BLaER1 (cell line): Measurements from ENCODE around the gene MBNL2.
A peak's percentile ranks its signal among the peaks of the same experiment; 100 is the strongest.

Source experiments
- H3K27ac ChIP-seq: shearing (Covaris generic); formaldehyde crosslinking; 2 replicates; pipeline ENCODE4 v1.8.1; 2022
- H3K27me3 ChIP-seq: shearing (Covaris generic); formaldehyde crosslinking; 2 replicates; pipeline ENCODE4 v1.8.1; 2022
- H3K36me3 ChIP-seq: shearing (Covaris generic); formaldehyde crosslinking; 2 replicates; pipeline ENCODE4 v1.8.1; 2022
- H3K4me1 ChIP-seq: shearing (Covaris generic); formaldehyde crosslinking; 2 replicates; pipeline ENCODE4 v1.8.1; 2022
- H3K4me2 ChIP-seq: shearing (Covaris generic); formaldehyde crosslinking; 2 replicates; pipeline ENCODE4 v1.8.1; 2022
- H3K4me3 ChIP-seq: shearing (Covaris generic); formaldehyde crosslinking; 2 replicates; pipeline ENCODE4 v1.8.1; 2022
- H3K9ac ChIP-seq: shearing (Covaris generic); formaldehyde crosslinking; 2 replicates; pipeline ENCODE4 v1.8.1; 2022
- H3K9me3 ChIP-seq: shearing (Covaris generic); formaldehyde crosslinking; 2 replicates; pipeline ENCODE4 v1.8.1; 2022
- H4K20me1 ChIP-seq: shearing (Covaris generic); formaldehyde crosslinking; 2 replicates; pipeline ENCODE4 v1.8.1; 2022
- Cebpa-rat ChIP-seq: shearing (Covaris generic); IDR thresholded peaks from 2 replicates; pipeline ENCODE4 v1.8.1; 2022

The MBNL2 gene

GRCh38 chr13:97257228-97257755 is 35.2 kb downstream of the MBNL2 start:
- Histone ChIP-seq H3K4me1 (peaks cover 24% of the 10 kb centered on the region), H3K27ac (no peak overlapping the region), H3K4me3 (no peak overlapping the region)

GRCh38 chr13:97257800-97258799 is 36.0 kb downstream of the MBNL2 start:
- Histone ChIP-seq H3K36me3 (peaks cover 37% of the 10 kb centered on the region), H3K9ac (no peak overlapping the region), H3K4me1 (peaks cover 19% of the 10 kb centered on the region), H3K27ac (no peak overlapping the region), H3K4me2 (no peak overlapping the region), H3K9me3 (peaks cover 13% of the 10 kb centered on the region), H3K27me3 (no peaks in the 10 kb centered on the region), H4K20me1 (peaks cover 60% of the 10 kb centered on the region; the same call in 1 of the 2 replicates), H3K4me3 (no peak overlapping the region)
- TF ChIP-seq Cebpa-rat: no peak

More at GRCh38 chr13:97257228-97257755, 35.2 kb downstream of the MBNL2 start:
- Histone ChIP-seq H3K9ac (no peak overlapping the region), H4K20me1 (peaks cover 53% of the 10 kb centered on the region; the same call in 1 of the 2 replicates), H3K36me3 (peaks cover 36% of the 10 kb centered on the region), H3K4me2 (no peak overlapping the region), H3K9me3 (peaks cover 13% of the 10 kb centered on the region), H3K27me3 (no peaks in the 10 kb centered on the region)
- no peak for TF ChIP-seq Cebpa-rat

- H3K9me3 ChIP-seq: peaks cover 13% of the 10 kb centered on the region
- no peak overlapping the region for H3K9ac ChIP-seq
- peaks cover 19% of the 10 kb centered on the region for H3K4me1 ChIP-seq
- H3K27ac ChIP-seq: no peak overlapping the region
- peaks cover 60% of the 10 kb centered on the region; the same call in 1 of the 2 replicates for H4K20me1 ChIP-seq
- no peak for TF ChIP-seq Cebpa-rat
- H3K4me2 ChIP-seq: no peak overlapping the region
- no peaks in the 10 kb centered on the region for H3K27me3 ChIP-seq
- H3K36me3 ChIP-seq: peaks cover 42% of the 10 kb centered on the region
- H3K4me3 ChIP-seq: no peak overlapping the region
Observed at GRCh38 chr13:97258801-97259200, 36.7 kb downstream of the MBNL2 start.

GRCh38 chr13:97259410-97259797 is 37.3 kb downstream of the MBNL2 start:
- H3K27ac ChIP-seq: no peak overlapping the region
- H3K4me2 ChIP-seq: no peak overlapping the region
- no peak for TF ChIP-seq Cebpa-rat

DNA sequence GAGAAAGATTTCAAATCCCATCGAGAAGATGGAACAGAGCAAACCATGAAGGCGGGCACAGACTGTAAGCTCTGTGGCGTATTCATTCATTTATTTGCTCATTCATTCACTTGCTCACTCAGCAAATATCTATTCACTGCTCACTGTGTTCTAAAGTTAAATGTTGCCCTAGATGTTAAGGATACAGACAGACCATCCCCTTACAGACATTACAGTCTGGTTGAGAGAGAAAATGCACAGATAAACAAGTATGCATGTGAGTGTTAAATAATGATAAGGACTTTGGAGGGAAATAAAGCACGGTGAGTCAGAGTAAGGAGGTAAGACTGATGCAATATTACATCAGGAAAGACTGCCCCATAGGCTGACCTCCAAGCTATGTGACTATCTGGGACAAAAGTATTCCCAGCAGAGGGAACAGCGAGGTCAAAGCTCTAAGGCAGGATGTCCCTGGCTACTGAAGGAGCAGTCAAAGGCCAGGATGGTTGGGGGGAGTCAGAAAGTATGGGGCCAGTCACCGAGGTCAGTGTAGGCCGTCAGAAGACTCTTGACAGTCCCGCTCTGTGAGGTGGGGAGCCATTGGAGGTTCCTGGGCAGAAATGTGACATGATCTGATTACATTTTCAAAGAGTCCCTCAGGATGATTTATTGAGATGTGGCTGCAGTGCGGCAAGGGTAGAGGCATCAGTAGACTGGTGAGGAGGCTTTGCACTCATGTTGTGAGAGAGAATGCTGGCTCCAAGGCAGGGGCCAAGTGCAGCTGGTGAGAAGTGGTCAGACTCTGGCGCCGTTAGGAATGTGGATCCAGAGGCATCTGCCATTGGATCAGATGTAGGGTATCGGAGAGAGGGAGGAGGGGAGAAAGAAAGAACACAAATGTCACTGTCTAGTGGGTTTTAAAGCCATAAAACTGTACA is 37.9 kb downstream of the MBNL2 start:
- H3K4me2 ChIP-seq: no peak overlapping the region
- peaks cover 19% of the 10 kb centered on the region for H3K4me1 ChIP-seq
- H3K27ac ChIP-seq: no peak overlapping the region

More at GRCh38 chr13:97259410-97259797, 37.3 kb downstream of the MBNL2 start:
- Histone ChIP-seq H3K27me3 (no peaks in the 10 kb centered on the region), H3K36me3 (peaks cover 42% of the 10 kb centered on the region), H3K4me3 (no peak overlapping the region), H3K9me3 (peaks cover 13% of the 10 kb centered on the region), H3K4me1 (peaks cover 19% of the 10 kb centered on the region), H4K20me1 (peaks cover 60% of the 10 kb centered on the region; the same call in 1 of the 2 replicates), H3K9ac (no peak overlapping the region)

DNA sequence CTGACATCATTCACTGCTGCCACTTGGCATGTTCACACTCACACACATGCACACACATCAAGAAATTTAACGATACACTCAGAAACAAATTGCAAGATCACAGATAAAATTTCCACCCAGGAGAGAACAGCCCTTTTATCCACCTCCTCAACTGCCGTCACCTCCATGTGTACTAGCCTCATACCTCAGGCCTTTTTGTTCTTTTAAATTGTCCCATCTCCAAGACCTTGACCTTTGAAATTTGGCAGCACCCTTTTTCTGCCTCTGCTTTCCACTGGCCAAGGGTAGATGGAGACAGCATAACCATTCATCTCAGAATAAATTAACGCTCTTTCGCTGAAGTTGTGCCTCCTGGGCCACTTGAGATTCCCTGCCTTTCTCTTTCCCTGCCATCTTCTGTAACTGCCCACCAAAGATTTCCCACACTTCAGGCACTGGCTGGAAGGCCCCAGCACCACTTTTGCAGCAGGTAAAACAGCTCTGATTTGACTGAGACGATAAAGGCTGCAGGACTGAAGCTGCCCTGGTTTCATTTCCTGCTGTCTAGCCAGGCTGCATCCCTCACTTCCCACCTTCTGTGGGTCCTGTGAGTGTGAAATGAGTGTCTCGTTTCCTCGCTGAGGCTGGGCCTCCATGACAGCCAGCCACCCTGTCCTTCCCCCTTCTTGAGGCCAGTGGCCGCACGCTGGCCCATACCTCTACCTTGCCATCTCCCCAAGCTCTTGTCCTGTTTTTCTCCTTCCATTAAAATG is 39.3 kb downstream of the MBNL2 start:
- no peak overlapping the region for H3K9ac ChIP-seq
- H3K4me2 ChIP-seq: peak overlapping the region; percentile 40
- H3K27me3 ChIP-seq: no peaks in the 10 kb centered on the region
- H3K27ac ChIP-seq: no peak overlapping the region
- no peak overlapping the region for H3K4me3 ChIP-seq
- H3K9me3 ChIP-seq: peaks cover 11% of the 10 kb centered on the region
- peaks cover 25% of the 10 kb centered on the region for H3K4me1 ChIP-seq
- peaks cover 36% of the 10 kb centered on the region for H3K36me3 ChIP-seq
- peaks cover 70% of the 10 kb centered on the region; the same call in 1 of the 2 replicates for H4K20me1 ChIP-seq
- no peak for TF ChIP-seq Cebpa-rat

More for the DNA sequence above, 37.9 kb downstream of the MBNL2 start:
- no peak overlapping the region for H3K9ac ChIP-seq
- H4K20me1 ChIP-seq: peaks cover 60% of the 10 kb centered on the region; the same call in 1 of the 2 replicates
- no peak for TF ChIP-seq Cebpa-rat
- H3K36me3 ChIP-seq: peaks cover 42% of the 10 kb centered on the region
- H3K4me3 ChIP-seq: no peak overlapping the region
- H3K9me3 ChIP-seq: peaks cover 13% of the 10 kb centered on the region
- no peaks in the 10 kb centered on the region for H3K27me3 ChIP-seq

GRCh38 chr13:97262058-97262457 is 39.9 kb downstream of the MBNL2 start:
- Histone ChIP-seq H4K20me1 (peaks cover 72% of the 10 kb centered on the region), H3K9me3 (peaks cover 6% of the 10 kb centered on the region), H3K4me1 (peaks cover 31% of the 10 kb centered on the region), H3K27me3 (no peaks in the 10 kb centered on the region), H3K9ac (no peak overlapping the region), H3K27ac (no peak overlapping the region), H3K36me3 (peaks cover 31% of the 10 kb centered on the region), H3K4me3 (no peak overlapping the region), H3K4me2 (no peak overlapping the region)
- TF ChIP-seq Cebpa-rat: no peak

DNA sequence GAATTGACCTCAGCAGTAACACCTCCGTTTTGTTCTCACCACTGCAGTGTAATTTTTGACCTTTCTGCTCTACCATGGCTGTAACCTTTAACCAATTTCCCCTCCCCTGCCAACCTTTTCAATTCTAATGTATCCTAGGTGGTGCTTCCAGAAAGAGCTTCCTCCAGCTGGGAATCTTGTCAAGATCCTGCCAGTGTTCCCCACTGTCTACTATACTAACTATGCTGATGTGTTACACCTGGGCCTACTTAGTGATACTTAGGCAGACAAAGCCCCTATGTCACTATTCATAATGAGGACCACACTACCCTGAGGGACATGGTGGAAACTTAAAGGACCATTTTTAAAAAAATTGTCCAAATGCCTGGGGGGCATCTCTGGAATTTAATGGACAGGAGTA is 41.0 kb downstream of the MBNL2 start:
- no peak overlapping the region for H3K9ac ChIP-seq
- peaks cover 73% of the 10 kb centered on the region for H4K20me1 ChIP-seq
- no peaks in the 10 kb centered on the region for H3K27me3 ChIP-seq
- no peak overlapping the region for H3K27ac ChIP-seq
- H3K4me3 ChIP-seq: no peak overlapping the region
- H3K4me1 ChIP-seq: peaks cover 42% of the 10 kb centered on the region
- no peak for TF ChIP-seq Cebpa-rat
- H3K9me3 ChIP-seq: no peaks in the 10 kb centered on the region
- no peak overlapping the region for H3K4me2 ChIP-seq
- H3K36me3 ChIP-seq: peaks cover 31% of the 10 kb centered on the region

GRCh38 chr13:97264663-97265062 is 42.5 kb downstream of the MBNL2 start:
- no peaks in the 10 kb centered on the region for H3K27me3 ChIP-seq
- no peak overlapping the region for H3K9ac ChIP-seq
- no peak overlapping the region for H3K4me2 ChIP-seq
- peaks cover 43% of the 10 kb centered on the region for H3K4me1 ChIP-seq
- H3K36me3 ChIP-seq: peaks cover 34% of the 10 kb centered on the region
- H3K9me3 ChIP-seq: no peaks in the 10 kb centered on the region
- no peak overlapping the region for H3K27ac ChIP-seq
- peaks cover 75% of the 10 kb centered on the region for H4K20me1 ChIP-seq
- H3K4me3 ChIP-seq: no peak overlapping the region
- TF ChIP-seq Cebpa-rat: no peak
